ENCODE data around the gene BCL2L2. TPM values are rescaled to one million over a fixed set of nuclear protein-coding genes. Genes with fewer than 3 reads are reported as not detected.

Gene BCL2L2
- total RNA-seq, 4 donors from 2014 or later: 49.8 to 87.3 (median 56.5) TPM

- peak overlapping the region; percentile 60 to 98 (median 94) for H3K4me3 ChIP-seq
- no peaks in the 10 kb centered on the region for H3K27me3 ChIP-seq
- no peak for DNase-seq (ENCODE audit: low spot score in 2 of 2)
- no peaks in the 10 kb centered on the region for H3K9me3 ChIP-seq
- 0% methylated on average over 17 of the region's 22 CpGs for WGBS, 2 donors
- TF ChIP-seq CTCF (IDR thresholded peaks at IDR 0.05): no peak
- TF ChIP-seq POLR2A (IDR thresholded peaks at IDR 0.05): no peak
- TF ChIP-seq EP300 (IDR thresholded peaks at IDR 0.05): no peak
- H3K27ac ChIP-seq: peak overlapping the region; percentile 95 to 98 (median 97)
- peaks cover 0 to 27% (median 9%) of the 10 kb centered on the region in 4 donors for H3K4me1 ChIP-seq
- peaks cover 0 to 7% (median 0%) of the 10 kb centered on the region in 3 donors for H3K36me3 ChIP-seq
These were observed 21.1 kb upstream of the BCL2L2 start for GRCh38 chr14:23285530-23286019.

- H3K4me1 ChIP-seq: peaks cover 0 to 27% (median 9%) of the 10 kb centered on the region in 4 donors
- H3K27me3 ChIP-seq: no peaks in the 10 kb centered on the region
- peaks cover 0 to 6% (median 0%) of the 10 kb centered on the region in 3 donors for H3K36me3 ChIP-seq
- peak; percentile 98 to 99 for DNase-seq (ENCODE audit: low spot score in 2 of 2)
- H3K27ac ChIP-seq: peak within 1 kb of the TSS; percentile 95 to 98 (median 97)
- H3K4me3 ChIP-seq: peak within 1 kb of the TSS; percentile 60 to 98 (median 94)
- no peaks in the 10 kb centered on the region for H3K9me3 ChIP-seq
- peak; percentile 60 to 88 for TF ChIP-seq POLR2A (IDR thresholded peaks at IDR 0.05)
- TF ChIP-seq CTCF (IDR thresholded peaks at IDR 0.05): peak in 4 of 5 experiments; percentile 20 to 66 (median 45)
- TF ChIP-seq EP300 (IDR thresholded peaks at IDR 0.05): peak; percentile 58 to 94
- WGBS, 2 donors: 2% methylated on average over 14 to 35 of the region's 53 CpGs
These were observed 20.4 kb upstream of the BCL2L2 start, which contains the start of gene HOMEZ for GRCh38 chr14:23286020-23286901. Gene HOMEZ (minus strand): TSS chr14:23286132. CDS start chr14:23285952, 180 bp downstream.

GRCh38 chr14:23286902-23287479, 19.6 kb upstream of the BCL2L2 start:
- H3K27me3 ChIP-seq: no peaks in the 10 kb centered on the region
- peaks cover 0 to 27% (median 9%) of the 10 kb centered on the region in 4 donors for H3K4me1 ChIP-seq
- TF ChIP-seq EP300 (IDR thresholded peaks at IDR 0.05) (no peak), POLR2A (IDR thresholded peaks at IDR 0.05) (no peak), CTCF (IDR thresholded peaks at IDR 0.05) (no peak)
- no peak for DNase-seq (ENCODE audit: low spot score in 2 of 2)
- peak overlapping the region; percentile 95 to 98 (median 97) for H3K27ac ChIP-seq
- H3K9me3 ChIP-seq: no peaks in the 10 kb centered on the region
- no peaks in the 10 kb centered on the region for H3K36me3 ChIP-seq
- 55 to 57% methylated on average over 6 of the region's 6 CpGs for WGBS, 2 donors
- H3K4me3 ChIP-seq: peak overlapping the region; percentile 60 to 98 (median 94)

GRCh38 chr14:23294734-23295561, 11.7 kb upstream of the BCL2L2 start:
- WGBS, 2 donors: 31% methylated on average over 24 of the region's 24 CpGs
- Histone ChIP-seq H3K4me1 (peaks cover 0 to 38% (median 16%) of the 10 kb centered on the region in 4 donors), H3K9me3 (no peaks in the 10 kb centered on the region), H3K27ac (peak overlapping the region in 2 of 4 donors; percentile 27 to 30), H3K36me3 (peaks cover 0 to 26% (median 0%) of the 10 kb centered on the region in 3 donors), H3K4me3 (no peak overlapping the region), H3K27me3 (no peaks in the 10 kb centered on the region)
- TF ChIP-seq CTCF (IDR thresholded peaks at IDR 0.05): peak; percentile 66 to 94 (median 71)
- no peak for TF ChIP-seq POLR2A (IDR thresholded peaks at IDR 0.05)
- peak in 1 of 2 donors; percentile 47 for DNase-seq (ENCODE audit: low spot score in 2 of 2)

All from tibial nerve (tissue), 4 donors.